ENCODE results near the gene PIGV.

GRCh38 chr1:26771285-26771642 lies 16.5 kb upstream of the PIGV start:
- TF ChIP-seq, protein P1, sequence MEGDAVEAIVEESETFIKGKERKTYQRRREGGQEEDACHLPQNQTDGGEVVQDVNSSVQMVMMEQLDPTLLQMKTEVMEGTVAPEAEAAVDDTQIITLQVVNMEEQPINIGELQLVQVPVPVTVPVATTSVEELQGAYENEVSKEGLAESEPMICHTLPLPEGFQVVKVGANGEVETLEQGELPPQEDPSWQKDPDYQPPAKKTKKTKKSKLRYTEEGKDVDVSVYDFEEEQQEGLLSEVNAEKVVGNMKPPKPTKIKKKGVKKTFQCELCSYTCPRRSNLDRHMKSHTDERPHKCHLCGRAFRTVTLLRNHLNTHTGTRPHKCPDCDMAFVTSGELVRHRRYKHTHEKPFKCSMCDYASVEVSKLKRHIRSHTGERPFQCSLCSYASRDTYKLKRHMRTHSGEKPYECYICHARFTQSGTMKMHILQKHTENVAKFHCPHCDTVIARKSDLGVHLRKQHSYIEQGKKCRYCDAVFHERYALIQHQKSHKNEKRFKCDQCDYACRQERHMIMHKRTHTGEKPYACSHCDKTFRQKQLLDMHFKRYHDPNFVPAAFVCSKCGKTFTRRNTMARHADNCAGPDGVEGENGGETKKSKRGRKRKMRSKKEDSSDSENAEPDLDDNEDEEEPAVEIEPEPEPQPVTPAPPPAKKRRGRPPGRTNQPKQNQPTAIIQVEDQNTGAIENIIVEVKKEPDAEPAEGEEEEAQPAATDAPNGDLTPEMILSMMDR (IDR thresholded peaks at IDR 0.05): no peak
- no peak for TF ChIP-seq POLR2A (IDR thresholded peaks at IDR 0.05)

All from testis (tissue), 2 donors.